Activated T-helper 1 cell treated with anti-CD3 and anti-CD28 coated beads, Interleukin-12 subunit alpha, Interleukin-12 subunit beta, Interleukin-2, Interleukin-4 antibody, amounts not matched to agents 30 ng/mL and 10 ng/mL and 1 ng/mL, durations not matched to agents 14 hours and 24 hours and 36 hours (primary cell): ENCODE data around the gene EVX2. TPM values are rescaled to one million over a fixed set of nuclear protein-coding genes. Genes with fewer than 3 reads are reported as not detected.

Source experiments
- DNase-seq: peaks from one replicate; pipeline ENCODE4 v3.0.0; 2021; ENCODE audit warnings: low spot score
- H3K27ac Mint-ChIP-seq: one replicate; pipeline ENCODE4 v1.8.0; 2021; ENCODE audit warnings: mild to moderate bottlenecking, mixed read lengths
- H3K27me3 Mint-ChIP-seq: one replicate; pipeline ENCODE4 v1.8.0; 2022; ENCODE audit warnings: mild to moderate bottlenecking, moderate library complexity, mixed read lengths; ENCODE audit not compliant: insufficient read depth
- H3K36me3 Mint-ChIP-seq: one replicate; pipeline ENCODE4 v1.8.0; 2021; ENCODE audit warnings: low read depth, mixed read lengths
- H3K4me1 Mint-ChIP-seq: one replicate; pipeline ENCODE4 v1.8.0; 2021; ENCODE audit warnings: low read depth, mixed read lengths
- H3K4me3 Mint-ChIP-seq: one replicate; pipeline ENCODE4 v1.8.0; 2021; ENCODE audit warnings: mild to moderate bottlenecking, moderate library complexity, mixed read lengths
- H3K9me3 Mint-ChIP-seq: one replicate; pipeline ENCODE4 v1.8.0; 2021; ENCODE audit warnings: mixed read lengths
- intact Hi-C: fragments of 100-400 bp; cut with micrococcal nuclease; formaldehyde crosslinking; loops from one replicate; pipeline ENCODE4 v1.15.1; 2024
- total RNA-seq: library from RNA; stranded (reverse); gene quantifications from 2 replicates; pipeline ENCODE4 v1.2.3, GENCODE V29; 2022

EVX2 gene
- total RNA-seq, 1 donor from 2014 or later: not detected

DNA sequence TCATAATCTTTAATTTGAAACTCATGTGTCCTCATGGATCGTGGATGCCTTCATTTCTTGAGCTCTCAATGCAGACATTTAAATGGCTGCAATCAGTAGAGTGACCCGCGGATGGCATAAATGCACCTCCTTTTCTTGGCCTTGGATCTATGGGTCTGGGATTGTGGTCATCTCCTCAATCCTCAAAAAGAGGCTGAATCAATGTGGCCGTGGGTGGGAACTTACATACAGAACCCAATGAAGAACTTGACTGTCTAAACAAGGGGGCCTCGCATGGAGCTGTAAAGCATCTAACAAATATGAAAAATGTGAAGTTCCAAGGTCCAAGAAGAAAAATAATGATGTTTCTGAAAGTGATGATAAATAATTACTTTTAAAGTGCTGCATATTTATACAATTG, 11.7 kb upstream of the EVX2 start:
- intact Hi-C loops: no loop called here
- Mint-ChIP-seq H3K27me3 (peaks cover 83% of the 10 kb centered on the region), H3K27ac (no peak overlapping the region), H3K9me3 (no peaks in the 10 kb centered on the region), H3K4me3 (no peak overlapping the region), H3K4me1 (peaks cover 20% of the 10 kb centered on the region), H3K36me3 (peaks cover 2% of the 10 kb centered on the region)
- no peak for DNase-seq

DNA sequence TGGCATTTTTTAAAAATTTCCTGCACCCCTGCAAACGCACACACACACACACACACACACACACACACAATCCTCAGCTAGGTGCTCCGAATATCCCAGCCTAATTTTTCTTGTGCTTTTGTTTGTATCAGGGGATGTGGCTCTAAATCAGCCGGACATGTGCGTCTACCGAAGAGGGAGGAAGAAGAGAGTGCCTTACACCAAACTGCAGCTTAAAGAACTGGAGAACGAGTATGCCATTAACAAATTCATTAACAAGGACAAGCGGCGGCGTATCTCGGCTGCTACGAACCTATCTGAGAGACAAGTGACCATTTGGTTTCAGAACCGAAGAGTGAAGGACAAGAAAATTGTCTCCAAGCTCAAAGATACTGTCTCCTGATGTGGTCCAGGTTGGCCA, 10.6 kb upstream of the EVX2 start:
- peaks cover 88% of the 10 kb centered on the region for H3K27me3 Mint-ChIP-seq
- H3K27ac Mint-ChIP-seq: no peak overlapping the region
- H3K36me3 Mint-ChIP-seq: peaks cover 2% of the 10 kb centered on the region
- peaks cover 20% of the 10 kb centered on the region for H3K4me1 Mint-ChIP-seq
- intact Hi-C loops: loop anchor here (5.0 kb wide), 1 partner anchor 1752 kb away; no protein-coding TSS in a partner anchor
- no peak overlapping the region for H3K4me3 Mint-ChIP-seq
- H3K9me3 Mint-ChIP-seq: no peaks in the 10 kb centered on the region
- no peak for DNase-seq

DNA sequence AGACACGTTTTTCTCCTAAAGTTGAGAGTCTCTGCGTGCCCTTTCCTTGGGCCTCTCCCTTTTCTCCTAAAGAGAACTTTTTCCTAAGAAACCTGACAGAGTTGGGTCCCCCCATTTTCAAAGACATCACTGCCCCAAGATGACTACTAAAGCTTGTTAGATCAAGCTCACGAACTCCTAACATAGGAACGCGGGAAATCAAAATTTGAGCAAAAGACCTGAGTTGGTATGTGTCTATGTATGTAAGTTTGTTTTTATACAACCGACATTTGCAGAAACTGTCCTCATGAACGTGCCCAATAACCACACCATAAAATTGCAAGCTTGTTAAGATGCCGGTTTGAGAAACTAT, 10.1 kb upstream of the EVX2 start:
- Mint-ChIP-seq H3K27ac (peak overlapping the region; percentile 69), H3K4me1 (peaks cover 20% of the 10 kb centered on the region), H3K27me3 (peaks cover 88% of the 10 kb centered on the region), H3K9me3 (no peaks in the 10 kb centered on the region), H3K4me3 (no peak overlapping the region), H3K36me3 (peaks cover 2% of the 10 kb centered on the region)
- intact Hi-C loops: loop anchor here (5.0 kb wide), 1 partner anchor 1752 kb away; no protein-coding TSS in a partner anchor
- DNase-seq: no peak

DNA sequence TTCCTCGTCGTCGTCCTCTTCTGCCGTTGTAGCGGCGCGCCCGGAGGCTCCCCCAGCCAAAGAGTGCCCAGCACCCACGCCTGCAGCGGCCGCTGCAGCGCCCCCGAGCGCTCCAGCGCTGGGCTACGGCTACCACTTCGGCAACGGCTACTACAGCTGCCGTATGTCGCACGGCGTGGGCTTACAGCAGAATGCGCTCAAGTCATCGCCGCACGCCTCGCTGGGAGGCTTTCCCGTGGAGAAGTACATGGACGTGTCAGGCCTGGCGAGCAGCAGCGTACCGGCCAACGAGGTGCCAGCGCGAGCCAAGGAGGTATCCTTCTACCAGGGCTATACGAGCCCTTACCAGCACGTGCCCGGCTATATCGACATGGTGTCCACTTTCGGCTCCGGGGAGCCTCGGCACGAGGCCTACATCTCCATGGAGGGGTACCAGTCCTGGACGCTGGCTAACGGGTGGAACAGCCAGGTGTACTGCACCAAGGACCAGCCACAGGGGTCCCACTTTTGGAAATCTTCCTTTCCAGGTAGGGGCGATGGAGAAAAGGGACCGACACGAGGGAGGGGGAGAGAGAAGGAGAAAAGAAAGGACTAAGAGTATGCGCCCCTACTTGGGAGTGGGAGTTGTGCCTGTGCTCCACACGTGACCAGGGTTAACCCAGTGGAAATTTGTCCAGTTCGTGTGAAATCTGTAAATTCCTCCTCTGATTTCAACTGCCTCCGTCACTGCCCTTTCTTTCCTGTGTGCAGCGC, 9.6 kb upstream of the EVX2 start:
- Mint-ChIP-seq H3K9me3 (no peaks in the 10 kb centered on the region), H3K4me1 (peaks cover 20% of the 10 kb centered on the region), H3K27ac (peak overlapping the region; percentile 69), H3K27me3 (peaks cover 89% of the 10 kb centered on the region), H3K36me3 (peaks cover 2% of the 10 kb centered on the region), H3K4me3 (no peak overlapping the region)
- intact Hi-C loops: loop anchor here (5.0 kb wide), 1 partner anchor 1751 kb away; no protein-coding TSS in a partner anchor
- DNase-seq: no peak

DNA sequence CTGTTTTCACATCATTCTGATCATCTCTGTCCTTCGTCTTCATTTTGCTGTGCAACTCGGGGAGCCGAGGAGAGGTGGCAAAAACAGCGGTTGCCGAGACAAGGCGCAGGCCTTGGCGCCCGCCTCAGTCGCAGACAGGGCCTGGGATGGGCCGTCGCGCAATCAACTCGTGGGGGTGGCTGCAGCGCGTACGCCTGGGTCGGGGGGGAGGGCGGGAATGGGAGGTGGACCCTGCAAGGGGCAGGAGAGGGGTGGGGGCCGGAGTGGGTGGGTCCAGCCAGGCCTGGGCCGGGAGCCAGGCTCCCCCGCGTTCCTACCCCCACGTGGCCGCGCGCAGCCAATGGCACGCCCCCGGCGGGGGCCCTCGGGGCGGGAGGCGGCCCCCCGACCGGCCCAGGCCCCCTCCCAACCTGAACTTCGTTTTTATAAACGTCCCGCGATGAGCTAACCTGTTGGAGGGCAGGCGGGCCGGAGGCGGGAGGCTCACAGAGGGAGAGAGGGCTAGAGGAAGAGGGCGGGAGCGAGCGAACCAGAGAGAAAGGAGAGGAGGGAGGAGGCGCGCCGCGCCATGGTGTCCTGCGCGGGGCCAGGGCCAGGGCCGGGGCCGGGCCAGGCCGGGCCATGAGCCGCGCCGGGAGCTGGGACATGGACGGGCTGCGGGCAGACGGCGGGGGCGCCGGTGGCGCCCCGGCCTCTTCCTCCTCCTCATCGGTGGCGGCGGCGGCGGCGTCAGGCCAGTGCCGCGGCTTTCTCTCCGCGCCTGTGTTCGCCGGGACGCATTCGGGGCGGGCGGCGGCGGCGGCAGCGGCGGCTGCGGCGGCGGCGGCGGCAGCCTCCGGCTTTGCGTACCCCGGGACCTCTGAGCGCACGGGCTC, 8.7 kb upstream of the EVX2 start, which contains the start of gene HOXD13:
HOXD13 (plus strand) TSS at position 452 of the 875 bp plus-strand sequence; CDS start at position 622, 170 bp downstream.
- Mint-ChIP-seq H3K4me1 (peaks cover 20% of the 10 kb centered on the region), H3K9me3 (no peaks in the 10 kb centered on the region), H3K27ac (peak within 1 kb of the TSS; percentile 67), H3K27me3 (peaks cover 89% of the 10 kb centered on the region), H3K4me3 (no peak within 1 kb of the TSS), H3K36me3 (peaks cover 2% of the 10 kb centered on the region)
- intact Hi-C loops: loop anchor here (5.0 kb wide), 1 partner anchor 1750 kb away; no protein-coding TSS in a partner anchor
- DNase-seq: no peak

DNA sequence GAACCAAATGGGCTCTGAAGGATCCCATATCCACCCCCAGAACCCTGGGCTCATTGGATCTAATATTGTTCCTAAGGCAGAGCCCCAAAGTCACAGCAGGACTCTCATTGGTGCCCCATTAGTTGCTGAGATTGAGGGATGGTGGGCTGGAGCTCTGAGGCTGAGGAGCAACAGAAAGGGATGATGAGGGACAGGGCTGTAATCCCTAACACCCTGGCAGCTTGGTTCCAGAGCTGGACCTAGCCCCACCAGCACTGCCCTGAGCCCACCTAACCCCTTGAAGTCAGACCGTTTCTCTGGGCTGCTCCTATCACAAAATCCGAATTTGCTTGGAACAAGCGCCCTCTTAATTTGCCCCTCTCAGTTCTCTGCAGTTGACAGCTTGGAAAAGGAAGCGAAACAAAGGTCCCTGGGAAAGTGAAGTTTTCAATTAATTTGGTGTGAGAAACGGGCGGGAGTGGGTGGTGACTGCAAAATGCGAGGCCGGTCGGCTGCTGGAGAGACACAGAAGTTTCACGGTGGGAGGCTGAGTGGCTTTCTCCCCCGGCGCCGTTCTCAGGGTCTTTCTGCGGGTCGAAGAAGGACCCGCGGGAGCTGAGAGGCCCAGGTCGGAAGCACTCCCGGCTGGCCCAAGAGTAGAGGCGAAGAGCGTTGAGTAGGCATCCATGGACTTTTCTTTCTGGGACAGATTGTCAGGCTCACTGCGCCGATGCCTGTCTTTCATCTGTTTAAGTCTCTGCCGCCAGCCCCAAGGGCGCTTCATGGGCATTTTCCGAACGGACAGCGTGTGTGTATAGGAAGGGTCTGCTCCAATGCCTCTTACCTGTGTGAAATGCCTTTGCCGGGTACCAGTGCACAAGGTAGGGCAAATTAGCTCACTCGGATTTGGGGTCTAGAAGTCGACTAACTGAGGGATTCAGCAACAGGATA, 7.8 kb upstream of the EVX2 start:
- intact Hi-C loops: loop anchor here (5.0 kb wide), 1 partner anchor 1749 kb away; no protein-coding TSS in a partner anchor
- DNase-seq: no peak
- Mint-ChIP-seq H3K4me1 (peaks cover 14% of the 10 kb centered on the region), H3K4me3 (no peak overlapping the region), H3K9me3 (no peaks in the 10 kb centered on the region), H3K27me3 (peaks cover 90% of the 10 kb centered on the region), H3K36me3 (peaks cover 2% of the 10 kb centered on the region), H3K27ac (peak overlapping the region; percentile 67)

DNA sequence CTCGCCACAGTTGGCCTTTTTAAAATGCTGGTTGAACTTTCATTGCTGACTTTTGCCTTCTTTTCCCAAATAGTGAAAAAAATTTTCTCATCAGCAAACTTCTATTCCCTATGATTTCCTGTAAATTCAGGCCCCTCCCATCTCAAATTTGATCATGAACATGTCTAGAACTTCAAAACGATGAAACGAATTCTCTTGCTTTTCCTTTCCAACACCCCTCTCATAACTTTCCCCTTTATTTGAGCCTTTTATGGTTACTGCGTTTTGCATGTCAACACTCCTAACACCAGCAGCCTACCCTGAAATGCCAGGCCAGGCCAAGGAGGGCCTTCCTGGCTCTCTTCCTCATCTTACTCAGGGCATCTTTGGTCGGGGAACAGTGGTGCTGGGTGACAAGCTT, 7.1 kb upstream of the EVX2 start:
- no peak for DNase-seq
- H3K4me3 Mint-ChIP-seq: no peak overlapping the region

DNA sequence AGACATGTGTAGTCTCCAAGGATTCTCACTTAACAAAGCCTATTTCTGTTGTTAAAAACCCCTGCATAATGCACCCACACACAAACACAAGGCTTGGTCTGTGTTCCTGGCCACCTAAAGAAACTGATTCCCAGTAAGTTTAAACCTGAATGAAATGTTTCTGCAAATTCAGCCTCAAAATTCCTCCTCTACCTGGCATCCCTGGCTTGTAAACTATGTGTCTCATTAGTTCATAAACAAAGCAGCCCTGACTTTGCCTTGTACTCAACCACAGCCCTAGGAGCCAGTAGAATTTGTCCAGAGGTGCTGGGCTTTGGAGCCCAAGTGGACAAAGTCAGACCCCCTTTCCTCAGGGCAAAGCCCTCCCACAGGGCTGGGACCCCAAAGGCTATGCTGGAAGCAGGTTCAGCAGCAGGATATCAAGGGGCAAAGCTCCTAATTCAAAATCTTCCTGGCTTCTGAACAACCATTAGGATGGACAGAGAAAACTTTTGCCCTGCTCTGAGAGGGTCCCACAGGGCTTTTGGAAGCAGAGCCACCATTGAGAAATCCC, 6.2 kb upstream of the EVX2 start:
- Mint-ChIP-seq H3K9me3 (no peaks in the 10 kb centered on the region), H3K27me3 (peaks cover 90% of the 10 kb centered on the region), H3K4me3 (no peak overlapping the region), H3K27ac (no peak overlapping the region), H3K4me1 (peaks cover 11% of the 10 kb centered on the region), H3K36me3 (peaks cover 2% of the 10 kb centered on the region)
- intact Hi-C loops: loop anchor here (5.0 kb wide), 1 partner anchor 1748 kb away; no protein-coding TSS in a partner anchor
- DNase-seq: no peak

More for the DNA sequence above, 7.1 kb upstream of the EVX2 start:
- H3K36me3 Mint-ChIP-seq: peaks cover 2% of the 10 kb centered on the region
- no peaks in the 10 kb centered on the region for H3K9me3 Mint-ChIP-seq
- intact Hi-C loops: loop anchor here (5.0 kb wide), 1 partner anchor 1749 kb away; no protein-coding TSS in a partner anchor
- H3K27me3 Mint-ChIP-seq: peaks cover 89% of the 10 kb centered on the region
- peaks cover 11% of the 10 kb centered on the region for H3K4me1 Mint-ChIP-seq
- peak overlapping the region; percentile 19 for H3K27ac Mint-ChIP-seq

DNA sequence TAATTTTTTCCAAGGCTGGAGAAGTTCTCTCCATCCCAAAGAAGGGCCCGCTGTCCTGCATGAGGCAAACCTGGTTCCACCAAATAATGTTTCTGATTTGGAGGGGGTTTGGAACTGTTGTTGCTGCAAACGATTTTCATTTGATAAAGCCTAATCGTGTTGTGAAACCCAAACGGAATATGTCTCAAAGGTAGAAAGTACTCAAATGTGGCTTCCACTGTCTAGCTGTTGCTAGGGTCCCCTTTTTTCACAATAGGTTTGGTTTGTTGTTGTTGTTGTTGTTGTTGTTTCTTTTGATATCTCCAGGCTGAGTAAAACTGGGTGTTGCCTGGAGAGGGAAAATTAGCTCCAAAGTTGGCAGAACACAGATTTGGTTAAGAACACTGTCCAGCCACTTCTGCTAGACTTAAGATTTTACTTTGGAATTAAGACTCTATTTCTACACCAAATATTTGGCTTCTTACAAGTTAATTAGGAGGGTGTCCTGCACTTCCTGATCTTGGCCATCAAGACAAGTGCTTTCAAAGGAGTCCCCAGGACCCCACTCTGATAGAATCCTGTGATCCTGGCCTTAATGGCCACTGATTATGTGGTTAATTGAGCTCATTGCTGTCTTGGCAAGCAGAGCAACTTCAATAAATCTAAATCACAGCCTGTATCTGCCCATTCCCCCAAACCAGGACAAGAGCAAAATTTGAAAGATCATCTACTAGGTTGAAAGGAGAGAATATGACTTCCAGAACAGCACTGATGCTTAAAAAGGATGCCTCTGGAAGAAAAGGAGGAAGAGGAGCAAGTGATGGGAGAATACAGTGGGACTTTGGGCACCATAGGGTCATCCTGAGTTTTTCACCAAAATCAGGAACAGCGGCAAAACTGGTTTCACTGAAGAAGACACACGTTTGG, 5.4 kb upstream of the EVX2 start:
- no peak for DNase-seq
- Mint-ChIP-seq H3K36me3 (peaks cover 2% of the 10 kb centered on the region), H3K4me1 (peaks cover 11% of the 10 kb centered on the region), H3K4me3 (no peak overlapping the region), H3K9me3 (no peaks in the 10 kb centered on the region), H3K27me3 (peaks cover 88% of the 10 kb centered on the region), H3K27ac (peak overlapping the region; percentile 16)
- intact Hi-C loops: no loop called here

DNA sequence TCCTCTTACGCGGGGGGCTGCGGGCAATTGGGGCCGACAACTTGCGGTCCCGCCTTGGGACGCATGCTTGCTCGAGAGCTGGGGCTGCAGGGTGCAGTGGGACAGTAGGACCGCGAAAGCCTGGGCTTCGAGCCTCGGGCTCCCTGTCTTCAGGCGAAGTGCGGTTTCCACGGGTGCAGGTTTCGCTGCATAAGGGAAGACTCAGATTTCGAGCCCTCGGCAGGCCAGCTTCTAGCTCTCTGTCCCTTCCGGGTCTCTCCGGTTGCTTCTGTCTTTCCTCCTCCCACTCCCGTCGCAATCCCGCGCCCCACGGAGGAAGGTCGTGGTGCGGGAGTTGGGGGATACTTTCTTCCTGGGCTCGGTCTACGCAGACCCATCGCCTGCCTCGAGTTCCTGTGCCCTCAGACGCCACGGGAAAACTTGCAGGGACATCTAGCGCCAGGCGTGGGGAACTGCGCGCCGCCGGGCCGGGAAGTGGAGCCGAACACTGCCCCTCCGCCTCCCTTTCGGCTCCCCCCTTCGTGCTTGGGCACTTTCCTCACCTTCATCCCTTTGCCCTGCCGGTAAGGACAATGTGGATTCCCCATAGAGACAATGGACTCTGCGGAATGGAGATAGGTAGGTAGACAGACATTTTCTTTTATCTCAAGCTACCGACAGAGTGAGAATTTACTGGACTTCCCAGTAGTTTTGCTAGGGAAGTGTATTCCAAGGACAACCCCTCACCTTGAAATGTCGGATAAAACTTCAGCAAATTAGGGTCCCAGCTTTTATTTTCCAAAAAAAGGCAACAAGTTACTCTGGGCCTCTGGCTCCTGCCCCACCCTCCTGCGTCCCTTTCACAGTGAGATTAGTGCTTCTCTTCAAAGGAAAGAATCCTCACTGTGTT, 4.5 kb upstream of the EVX2 start:
- no peak overlapping the region for H3K4me3 Mint-ChIP-seq
- DNase-seq: no peak
- H3K36me3 Mint-ChIP-seq: no peaks in the 10 kb centered on the region
- peaks cover 88% of the 10 kb centered on the region for H3K27me3 Mint-ChIP-seq
- intact Hi-C loops: no loop called here
- H3K4me1 Mint-ChIP-seq: peaks cover 6% of the 10 kb centered on the region
- no peaks in the 10 kb centered on the region for H3K9me3 Mint-ChIP-seq
- H3K27ac Mint-ChIP-seq: peak overlapping the region; percentile 55
